GM21786 (cell line): ENCODE measurements around the gene TALDO1.

ENCODE experiments used
- ATAC-seq: cut with Tn5 transposase; IDR thresholded peaks from one replicate; pipeline ENCODE4 v1.9.1; 2021; ENCODE audit not compliant: unreplicated experiment

The TALDO1 gene

DNA sequence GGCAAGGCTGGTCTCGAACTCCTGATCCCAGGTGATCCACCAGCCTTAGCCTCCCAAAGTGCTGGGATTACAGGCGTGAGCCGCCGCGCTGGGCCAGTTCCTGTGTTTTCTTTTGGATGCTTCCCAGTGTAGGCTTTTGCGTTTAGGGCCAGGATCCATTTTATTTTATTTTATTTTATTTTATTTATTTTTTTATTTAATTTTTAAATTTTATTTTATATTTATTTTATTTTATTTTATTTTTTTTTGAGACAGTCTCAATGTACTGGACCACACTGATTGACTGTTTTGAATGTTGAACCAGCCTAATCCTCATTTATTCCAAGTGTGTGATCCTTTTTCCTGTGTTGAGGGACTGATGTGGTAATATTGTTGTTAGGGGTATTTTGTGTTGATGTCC, 32.8 kb upstream of the TALDO1 start:
- ATAC-seq = no peak

DNA sequence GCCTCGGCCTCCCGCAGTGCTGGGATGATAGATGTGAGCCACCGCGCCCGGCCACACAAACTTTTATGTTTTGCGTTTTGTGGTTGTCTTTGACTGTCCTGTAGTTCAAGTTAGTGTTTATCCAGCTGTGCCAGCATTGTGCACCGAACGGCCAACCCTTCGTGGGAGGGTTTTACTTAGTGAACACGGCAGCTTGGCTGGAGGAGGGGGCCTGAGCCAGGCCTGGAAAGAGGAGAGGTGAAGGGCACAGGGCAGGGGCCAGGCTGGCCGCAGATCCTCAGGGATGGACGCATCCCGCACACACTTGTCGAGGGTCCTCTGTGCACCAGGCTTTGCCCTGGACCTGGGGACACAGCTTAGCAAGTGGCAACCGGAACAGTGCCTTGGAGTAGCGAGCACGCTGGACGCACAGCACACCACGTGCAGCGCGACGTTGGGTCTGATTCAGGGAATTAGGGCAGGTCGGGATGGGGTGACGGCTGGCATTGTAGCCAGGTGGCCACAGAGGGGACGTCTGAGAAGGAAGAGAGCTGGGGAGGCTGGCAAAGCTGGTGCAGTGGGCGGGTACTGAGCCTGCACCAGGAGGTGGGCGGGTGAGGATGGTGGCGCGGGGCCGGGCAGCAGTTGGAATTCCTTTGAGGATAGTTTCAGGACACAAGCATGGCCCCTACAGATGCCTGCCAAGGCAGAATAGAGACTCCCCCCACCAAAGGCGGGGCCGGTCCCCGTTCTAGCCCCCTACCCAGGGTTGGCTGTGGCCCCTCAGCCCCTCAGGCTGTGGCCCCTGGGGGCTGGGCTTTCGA, 27.8 kb upstream of the TALDO1 start:
- ATAC-seq = no peak

DNA sequence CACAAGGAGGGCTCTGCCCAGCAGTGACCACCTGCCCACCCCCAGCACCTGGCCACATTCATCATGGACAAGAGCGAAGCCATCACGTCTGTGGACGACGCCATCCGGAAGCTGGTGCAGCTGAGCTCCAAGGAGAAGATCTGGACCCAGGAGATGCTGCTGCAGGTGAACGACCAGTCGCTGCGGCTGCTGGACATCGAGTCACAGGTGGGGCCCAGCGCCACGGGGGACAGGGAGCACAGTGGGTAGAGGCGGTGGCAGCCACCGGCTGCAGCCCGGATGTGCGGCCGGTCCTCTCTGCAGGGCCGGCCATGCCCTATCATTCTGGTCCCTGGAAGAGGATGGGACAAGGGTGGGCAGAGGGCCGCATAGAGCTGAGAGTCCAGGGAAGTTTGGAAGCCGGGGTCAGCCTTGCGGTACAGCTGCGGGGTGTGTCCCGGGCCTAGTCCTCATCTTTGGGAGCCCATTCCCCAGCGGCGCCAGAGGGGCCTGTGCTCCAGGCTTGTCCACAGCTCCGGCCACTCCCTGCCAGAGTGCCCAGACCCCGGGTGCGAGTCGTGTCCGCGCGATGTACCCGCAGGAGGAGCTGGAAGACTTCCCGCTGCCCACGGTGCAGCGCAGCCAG, 27.1 kb upstream of the TALDO1 start:
- no peak for ATAC-seq

- ATAC-seq = no peak
Measured at GRCh38 chr11:720642-721246, 26.5 kb upstream of the TALDO1 start.

- no peak for ATAC-seq
Measured at GRCh38 chr11:721247-721740, 26.0 kb upstream of the TALDO1 start.

DNA sequence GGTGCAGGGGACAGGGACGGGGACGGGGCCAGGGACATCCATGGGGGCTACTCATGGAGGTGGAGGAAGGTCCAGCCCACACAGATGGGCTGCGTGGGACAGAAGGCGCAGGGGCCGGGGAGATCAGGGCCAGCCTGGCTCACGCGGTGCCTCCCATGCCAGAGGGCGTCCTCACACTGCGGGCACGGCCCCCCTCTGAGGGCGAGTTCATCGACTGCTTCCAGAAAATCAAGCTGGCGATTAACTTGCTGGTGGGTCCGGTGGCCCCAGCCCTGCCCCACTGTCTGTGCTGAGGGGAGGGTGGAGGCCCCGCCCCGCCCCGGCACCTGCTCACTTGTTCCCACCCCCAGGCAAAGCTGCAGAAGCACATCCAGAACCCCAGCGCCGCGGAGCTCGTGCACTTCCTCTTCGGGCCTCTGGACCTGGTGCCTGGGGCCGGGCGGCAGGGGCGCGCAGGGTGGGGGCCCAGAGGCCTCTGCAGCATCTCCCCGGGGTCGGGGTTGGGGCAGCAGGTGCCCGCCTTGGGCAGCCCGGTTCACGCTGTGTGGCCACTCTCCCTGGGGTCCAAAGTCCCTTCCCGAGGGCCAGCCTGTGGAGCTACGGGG, 25.4 kb upstream of the TALDO1 start:
- no peak for ATAC-seq

GRCh38 chr11:722346-722811, 24.9 kb upstream of the TALDO1 start:
- no peak for ATAC-seq

DNA sequence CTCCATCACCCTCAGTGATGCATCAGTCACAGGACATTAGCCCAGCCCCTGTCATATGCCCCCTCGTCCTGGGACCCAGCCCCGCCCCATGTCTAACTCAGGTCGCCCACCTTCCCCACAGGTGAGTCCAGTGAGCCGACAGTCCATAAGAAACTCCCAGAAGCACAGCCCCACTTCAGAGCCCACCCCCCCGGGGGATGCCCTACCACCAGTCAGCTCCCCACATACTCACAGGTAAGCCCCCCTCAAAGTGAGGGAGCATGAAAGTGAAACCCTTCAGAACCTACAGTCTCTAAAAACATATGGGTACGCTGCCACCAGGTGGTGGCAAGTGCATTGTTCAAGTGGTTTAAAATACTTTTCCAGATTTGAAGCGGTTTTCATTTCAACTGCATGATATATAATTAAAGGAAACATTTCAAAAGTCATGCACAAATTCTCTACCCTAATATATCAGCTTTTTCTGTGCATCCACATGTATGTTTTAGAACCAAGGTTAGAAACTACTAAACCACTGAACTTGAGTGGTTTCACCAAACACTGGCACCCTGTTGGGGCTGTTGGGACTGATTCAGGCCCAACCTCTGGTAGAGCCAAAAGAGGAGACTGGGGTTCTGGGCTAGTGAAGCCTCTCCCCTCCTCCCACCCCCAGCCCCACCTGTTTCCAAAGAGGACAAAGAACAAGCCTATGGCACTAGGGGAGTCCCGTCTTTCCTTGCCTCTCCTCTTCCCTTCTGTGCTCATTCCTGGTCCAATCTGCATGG, 24.0 kb upstream of the TALDO1 start:
- ATAC-seq = no peak

GRCh38 chr11:724049-724777, 23.1 kb upstream of the TALDO1 start:
- ATAC-seq = no peak

GRCh38 chr11:724778-725386, 22.4 kb upstream of the TALDO1 start:
- no peak for ATAC-seq

DNA sequence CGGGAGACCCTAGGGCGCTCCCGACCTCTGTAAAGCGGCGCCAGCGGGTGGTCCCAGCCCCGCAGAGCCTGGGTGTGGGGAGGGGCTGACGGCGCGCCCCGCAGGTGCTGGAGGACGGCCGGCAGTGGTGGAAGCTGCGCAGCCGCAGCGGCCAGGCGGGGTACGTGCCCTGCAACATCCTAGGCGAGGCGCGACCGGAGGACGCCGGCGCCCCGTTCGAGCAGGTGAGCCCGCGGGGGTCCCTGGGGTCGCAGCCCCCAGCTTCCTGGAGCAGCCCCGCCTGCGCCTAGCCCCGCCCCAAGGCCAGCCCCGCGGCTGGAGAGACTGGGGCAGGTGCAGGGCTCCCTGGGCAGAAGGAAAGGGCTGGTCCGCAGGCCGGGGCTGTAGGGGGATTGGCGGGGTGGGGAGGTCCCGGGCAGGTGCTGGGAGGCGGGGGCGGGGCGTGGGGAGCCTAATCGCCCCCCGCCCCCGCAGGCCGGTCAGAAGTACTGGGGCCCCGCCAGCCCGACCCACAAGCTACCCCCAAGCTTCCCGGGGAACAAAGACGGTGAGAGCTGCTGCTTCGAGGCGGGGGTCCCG, 21.6 kb upstream of the TALDO1 start:
- ATAC-seq = no peak

DNA sequence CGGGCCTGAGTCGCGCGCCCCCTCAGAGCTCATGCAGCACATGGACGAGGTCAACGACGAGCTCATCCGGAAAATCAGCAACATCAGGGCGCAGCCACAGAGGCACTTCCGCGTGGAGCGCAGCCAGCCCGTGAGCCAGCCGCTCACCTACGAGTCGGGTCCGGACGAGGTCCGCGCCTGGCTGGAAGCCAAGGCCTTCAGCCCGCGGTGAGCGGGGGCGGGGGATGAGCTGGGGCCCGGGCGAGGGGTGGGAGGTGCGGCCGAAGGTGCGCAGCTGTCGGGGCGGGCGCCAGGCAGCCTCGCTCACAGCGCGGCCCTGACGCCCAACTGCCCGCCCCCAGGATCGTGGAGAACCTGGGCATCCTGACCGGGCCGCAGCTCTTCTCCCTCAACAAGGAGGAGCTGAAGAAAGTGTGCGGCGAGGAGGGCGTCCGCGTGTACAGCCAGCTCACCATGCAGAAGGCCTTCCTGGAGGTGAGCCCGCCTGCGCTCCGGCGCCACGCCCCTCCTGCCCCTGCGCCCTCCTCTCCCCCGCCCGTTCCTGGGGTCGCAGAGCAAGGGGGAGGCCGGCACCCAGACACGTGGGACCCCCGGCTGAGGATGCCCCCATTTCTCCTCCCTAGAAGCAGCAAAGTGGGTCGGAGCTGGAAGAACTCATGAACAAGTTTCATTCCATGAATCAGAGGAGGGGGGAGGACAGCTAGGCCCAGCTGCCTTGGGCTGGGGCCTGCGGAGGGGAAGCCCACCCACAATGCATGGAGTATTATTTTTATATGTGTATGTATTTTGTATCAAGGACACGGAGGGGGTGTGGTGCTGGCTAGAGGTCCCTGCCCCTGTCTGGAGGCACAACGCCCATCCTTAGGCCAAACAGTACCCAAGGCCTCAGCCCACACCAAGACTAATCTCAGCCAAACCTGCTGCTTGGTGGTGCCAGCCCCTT, 20.7 kb upstream of the TALDO1 start:
- ATAC-seq = no peak

DNA sequence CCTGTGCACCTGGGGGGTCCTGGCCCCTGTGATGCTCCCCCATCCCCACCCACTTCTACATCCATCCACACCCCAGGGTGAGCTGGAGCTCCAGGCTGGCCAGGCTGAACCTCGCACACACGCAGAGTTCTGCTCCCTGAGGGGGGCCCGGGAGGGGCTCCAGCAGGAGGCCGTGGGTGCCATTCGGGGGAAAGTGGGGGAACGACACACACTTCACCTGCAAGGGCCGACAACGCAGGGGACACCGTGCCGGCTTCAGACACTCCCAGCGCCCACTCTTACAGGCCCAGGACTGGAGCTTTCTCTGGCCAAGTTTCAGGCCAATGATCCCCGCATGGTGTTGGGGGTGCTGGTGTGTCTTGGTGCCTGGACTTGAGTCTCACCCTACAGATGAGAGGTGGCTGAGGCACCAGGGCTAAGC, 20.0 kb upstream of the TALDO1 start:
- ATAC-seq = no peak

- ATAC-seq = no peak
Measured at GRCh38 chr11:727859-728748, 19.2 kb upstream of the TALDO1 start.

- ATAC-seq = no peak
Measured at GRCh38 chr11:728901-729491, 18.3 kb upstream of the TALDO1 start.

DNA sequence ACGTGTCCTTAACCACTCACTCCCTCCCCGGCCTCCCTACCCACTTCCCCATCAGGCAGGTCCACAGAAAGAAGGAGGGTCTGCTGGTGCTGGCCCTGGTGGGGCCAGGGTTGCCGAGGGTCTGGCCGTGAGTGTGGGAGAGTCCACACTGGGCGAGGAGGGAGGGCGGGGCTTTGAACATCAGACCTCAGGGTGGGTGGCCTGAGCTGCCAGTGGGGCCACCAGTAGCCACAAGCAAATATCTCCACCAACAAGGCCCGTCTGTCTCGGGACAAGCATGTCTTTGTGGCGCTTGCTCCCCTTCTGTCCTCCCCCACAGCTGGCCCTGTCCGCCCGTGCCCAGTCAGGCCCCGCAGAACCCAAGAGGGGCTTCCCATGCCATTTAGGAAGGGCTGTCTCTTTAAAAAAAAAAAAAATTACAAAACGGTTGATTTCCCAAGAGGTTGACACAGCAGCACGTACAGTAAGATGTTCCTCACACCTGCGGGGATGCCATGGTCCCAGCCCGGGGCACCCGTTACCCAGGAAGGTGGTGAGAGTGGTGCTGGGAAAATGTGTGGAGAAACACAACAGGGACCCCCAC, 17.7 kb upstream of the TALDO1 start:
- no peak for ATAC-seq

GRCh38 chr11:733072-733471, 14.2 kb upstream of the TALDO1 start:
- ATAC-seq = no peak
